ENCODE results near the gene NOG.

- TF ChIP-seq CTCF (IDR thresholded peaks at IDR 0.05; ENCODE audit: low read depth, low read length) (no peak), POLR2A (IDR thresholded peaks at IDR 0.05; ENCODE audit: extremely low read depth, insufficient read length) (no peak), MAX (IDR thresholded peaks at IDR 0.05; ENCODE audit: low read depth, low read length) (no peak)
Measured at GRCh38 chr17:56587298-56587697, 6.2 kb upstream of the NOG start.

All from NB4 (cell line).